Osteocyte (in vitro differentiated cells): ENCODE data around the gene SERTM2. TPM values are rescaled to one million over a fixed set of nuclear protein-coding genes. Genes with fewer than 3 reads are reported as not detected.

Experiments
- DNase-seq: peaks from one replicate; pipeline ENCODE4 v3.0.0; 2021; ENCODE audit warnings: mixed read lengths; ENCODE audit not compliant: unreplicated experiment; ENCODE audit errors: extremely low spot score
- H3K27ac Mint-ChIP-seq: one replicate; pipeline ENCODE4 v1.8.0; 2021; ENCODE audit warnings: mild to moderate bottlenecking, mixed read lengths; ENCODE audit not compliant: unreplicated experiment
- H3K27me3 Mint-ChIP-seq: one replicate; pipeline ENCODE4 v1.8.0; 2021; ENCODE audit warnings: mixed read lengths; ENCODE audit not compliant: unreplicated experiment
- H3K36me3 Mint-ChIP-seq: one replicate; pipeline ENCODE4 v1.8.0; 2021; ENCODE audit warnings: mixed read lengths; ENCODE audit not compliant: unreplicated experiment
- H3K4me1 Mint-ChIP-seq: one replicate; pipeline ENCODE4 v1.8.0; 2021; ENCODE audit warnings: mixed read lengths; ENCODE audit not compliant: unreplicated experiment
- H3K4me3 Mint-ChIP-seq: one replicate; pipeline ENCODE4 v1.8.0; 2021; ENCODE audit warnings: mild to moderate bottlenecking, moderate library complexity, mixed read lengths; ENCODE audit not compliant: unreplicated experiment
- H3K9me3 Mint-ChIP-seq: one replicate; pipeline ENCODE4 v1.8.0; 2021; ENCODE audit warnings: mixed read lengths; ENCODE audit not compliant: unreplicated experiment
- long read RNA-seq: library from polyadenylated mRNA; unstranded; transcript quantifications from one replicate; pipeline ENCODE4 v2.0.0, GENCODE V29; 2021
- total RNA-seq: library from RNA; stranded (reverse); gene quantifications from 2 replicates; pipeline ENCODE4 v1.2.1, GENCODE V29; 2021
- TF ChIP-seq, protein P1 (sequence below): fragments of 200-600 bp; sonication (generic); IDR thresholded peaks from 2 replicates; pipeline ENCODE4 v1.5.0; 2021; ENCODE audit warnings: antibody characterized with exemption, mild to moderate bottlenecking, moderate library complexity

Gene SERTM2
- total RNA-seq: not detected in 2 replicates
- long read RNA-seq: 0 reads

DNA sequence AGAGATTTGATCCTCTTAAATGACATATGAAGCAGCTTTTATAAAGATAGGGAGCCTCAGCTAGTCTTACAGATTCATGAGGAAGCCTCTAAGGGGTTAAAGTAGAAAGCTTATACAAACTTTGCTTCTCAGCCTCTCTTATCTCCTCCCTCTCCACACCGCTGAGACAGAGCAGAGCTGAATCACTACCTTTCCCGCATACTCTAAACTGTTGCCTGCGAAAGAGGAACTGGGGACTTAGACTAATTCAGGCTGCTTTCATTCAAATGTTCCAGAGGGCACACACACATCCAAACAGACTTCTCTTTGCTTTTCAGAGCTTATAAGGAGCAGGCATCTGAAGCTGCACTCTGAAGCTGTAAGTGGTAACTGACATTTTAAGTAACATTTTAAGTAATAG, at the start of gene SERTM2:
TSS of gene SERTM2 (plus strand) at position 169 of the 400 bp plus-strand sequence. CDS start 7,213 bp downstream, outside the sequence.
- Mint-ChIP-seq H3K36me3 (no peaks in the 10 kb centered on the region), H3K27me3 (no peaks in the 10 kb centered on the region), H3K4me3 (no peak within 1 kb of the TSS), H3K27ac (no peak within 1 kb of the TSS), H3K4me1 (no peaks in the 10 kb centered on the region), H3K9me3 (no peaks in the 10 kb centered on the region)
- TF ChIP-seq, protein P1, sequence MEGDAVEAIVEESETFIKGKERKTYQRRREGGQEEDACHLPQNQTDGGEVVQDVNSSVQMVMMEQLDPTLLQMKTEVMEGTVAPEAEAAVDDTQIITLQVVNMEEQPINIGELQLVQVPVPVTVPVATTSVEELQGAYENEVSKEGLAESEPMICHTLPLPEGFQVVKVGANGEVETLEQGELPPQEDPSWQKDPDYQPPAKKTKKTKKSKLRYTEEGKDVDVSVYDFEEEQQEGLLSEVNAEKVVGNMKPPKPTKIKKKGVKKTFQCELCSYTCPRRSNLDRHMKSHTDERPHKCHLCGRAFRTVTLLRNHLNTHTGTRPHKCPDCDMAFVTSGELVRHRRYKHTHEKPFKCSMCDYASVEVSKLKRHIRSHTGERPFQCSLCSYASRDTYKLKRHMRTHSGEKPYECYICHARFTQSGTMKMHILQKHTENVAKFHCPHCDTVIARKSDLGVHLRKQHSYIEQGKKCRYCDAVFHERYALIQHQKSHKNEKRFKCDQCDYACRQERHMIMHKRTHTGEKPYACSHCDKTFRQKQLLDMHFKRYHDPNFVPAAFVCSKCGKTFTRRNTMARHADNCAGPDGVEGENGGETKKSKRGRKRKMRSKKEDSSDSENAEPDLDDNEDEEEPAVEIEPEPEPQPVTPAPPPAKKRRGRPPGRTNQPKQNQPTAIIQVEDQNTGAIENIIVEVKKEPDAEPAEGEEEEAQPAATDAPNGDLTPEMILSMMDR: no peak
- DNase-seq: no peak

GRCh38 chrX:111465669-111466068, 45.8 kb upstream of the SERTM2 start:
- Mint-ChIP-seq H3K4me3 (no peak overlapping the region), H3K27me3 (no peaks in the 10 kb centered on the region), H3K36me3 (no peaks in the 10 kb centered on the region), H3K27ac (no peak overlapping the region), H3K4me1 (no peaks in the 10 kb centered on the region), H3K9me3 (peaks cover 25% of the 10 kb centered on the region)
- DNase-seq: no peak
- TF ChIP-seq, protein P1: no peak

GRCh38 chrX:111467896-111468295, 43.5 kb upstream of the SERTM2 start:
- no peaks in the 10 kb centered on the region for H3K36me3 Mint-ChIP-seq
- H3K4me3 Mint-ChIP-seq: no peak overlapping the region
- TF ChIP-seq, protein P1: no peak
- no peak for DNase-seq
- H3K27me3 Mint-ChIP-seq: no peaks in the 10 kb centered on the region
- no peak overlapping the region for H3K27ac Mint-ChIP-seq
- no peaks in the 10 kb centered on the region for H3K4me1 Mint-ChIP-seq
- peaks cover 28% of the 10 kb centered on the region for H3K9me3 Mint-ChIP-seq

- no peak overlapping the region for H3K4me3 Mint-ChIP-seq
- no peaks in the 10 kb centered on the region for H3K27me3 Mint-ChIP-seq
- TF ChIP-seq, protein P1: no peak
- H3K27ac Mint-ChIP-seq: no peak overlapping the region
- peaks cover 39% of the 10 kb centered on the region for H3K9me3 Mint-ChIP-seq
- H3K36me3 Mint-ChIP-seq: no peaks in the 10 kb centered on the region
- DNase-seq: no peak
- H3K4me1 Mint-ChIP-seq: no peaks in the 10 kb centered on the region
Observed at GRCh38 chrX:111470681-111471403, 40.6 kb upstream of the SERTM2 start.

DNA sequence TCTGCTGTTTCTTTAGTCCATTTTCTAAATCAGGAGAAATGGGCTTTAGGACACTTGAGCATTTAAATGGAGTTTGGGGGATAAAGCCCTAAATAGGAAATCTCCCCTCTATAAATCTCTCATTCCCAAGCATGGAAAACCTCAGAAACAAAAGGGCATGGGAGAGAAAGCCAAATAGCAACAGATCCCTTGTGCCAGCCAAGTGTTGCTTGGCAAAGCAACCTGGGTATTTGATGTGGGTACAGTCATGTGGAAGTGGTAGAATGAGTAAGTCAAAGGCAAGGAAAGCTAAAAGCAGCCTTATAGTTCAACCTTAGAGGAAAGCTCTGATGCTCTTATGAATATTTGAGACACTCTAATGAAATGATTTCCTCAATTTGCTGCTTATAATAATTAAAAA, 29.5 kb upstream of the SERTM2 start:
- TF ChIP-seq, protein P1: no peak
- no peaks in the 10 kb centered on the region for H3K36me3 Mint-ChIP-seq
- no peak overlapping the region for H3K4me3 Mint-ChIP-seq
- no peak overlapping the region for H3K27ac Mint-ChIP-seq
- H3K27me3 Mint-ChIP-seq: no peaks in the 10 kb centered on the region
- H3K4me1 Mint-ChIP-seq: no peaks in the 10 kb centered on the region
- no peak for DNase-seq
- peaks cover 32% of the 10 kb centered on the region for H3K9me3 Mint-ChIP-seq
